Measurements from ENCODE around the gene IQCM.

Gene IQCM

DNA sequence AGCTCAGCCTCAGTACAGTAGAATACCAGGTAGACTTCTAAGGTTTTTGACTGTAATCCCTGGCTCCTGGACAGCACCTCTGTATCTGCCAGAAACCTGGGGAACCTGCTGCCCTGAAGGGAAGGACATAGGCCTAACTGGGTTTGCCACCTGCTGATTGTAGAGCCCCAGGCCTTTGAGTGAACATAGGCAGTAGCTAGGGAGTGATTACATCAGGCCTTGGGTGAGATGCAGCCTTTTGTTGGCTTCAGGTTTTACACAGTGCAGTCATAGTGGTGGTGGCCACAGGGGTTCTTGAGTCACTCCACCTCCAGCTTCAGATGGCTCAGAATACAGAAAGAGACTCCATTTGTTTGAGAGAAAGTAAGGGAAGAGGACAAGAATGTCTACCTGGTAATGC is 19.3 kb downstream of the IQCM start:
- Histone ChIP-seq H3K9ac (ENCODE audit: low read length) (no peak overlapping the region), H3K27ac (ENCODE audit: low read depth, low read length) (no peak overlapping the region), H3K4me3 (ENCODE audit: low read length) (no peak overlapping the region), H3K4me1 (ENCODE audit: control insufficient read depth, insufficient read depth, low read length) (no peaks in the 10 kb centered on the region), H3K36me3 (ENCODE audit: control insufficient read depth, insufficient read depth, low read length) (no peaks in the 10 kb centered on the region), H3K27me3 (ENCODE audit: control insufficient read depth, insufficient read depth, low read length) (no peaks in the 10 kb centered on the region)

DNA sequence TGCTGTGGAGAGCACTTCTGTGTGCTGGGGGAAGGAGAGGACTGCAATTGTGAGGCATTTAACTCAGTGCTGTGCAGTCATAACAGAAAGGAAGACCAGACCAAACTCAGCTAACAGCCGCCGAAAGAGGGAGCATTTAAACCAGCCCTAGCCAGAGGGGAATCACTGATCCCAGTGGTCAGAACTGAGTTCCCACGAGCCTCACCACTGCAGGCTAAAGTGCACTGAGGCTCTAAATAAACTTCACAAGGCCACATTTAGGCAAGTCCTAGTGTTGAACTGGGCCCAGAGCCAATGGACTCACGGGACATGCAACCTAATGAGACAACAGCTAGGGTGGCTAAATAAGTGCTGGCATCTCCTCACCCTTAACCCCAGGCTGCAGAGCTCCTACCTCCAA is 20.4 kb downstream of the IQCM start:
- Histone ChIP-seq H3K27ac (ENCODE audit: low read depth, low read length) (no peak overlapping the region), H3K4me3 (ENCODE audit: low read length) (no peak overlapping the region), H3K4me1 (ENCODE audit: control insufficient read depth, insufficient read depth, low read length) (no peaks in the 10 kb centered on the region), H3K9ac (ENCODE audit: low read length) (no peak overlapping the region), H3K36me3 (ENCODE audit: control insufficient read depth, insufficient read depth, low read length) (no peaks in the 10 kb centered on the region), H3K27me3 (ENCODE audit: control insufficient read depth, insufficient read depth, low read length) (no peaks in the 10 kb centered on the region)

DNA sequence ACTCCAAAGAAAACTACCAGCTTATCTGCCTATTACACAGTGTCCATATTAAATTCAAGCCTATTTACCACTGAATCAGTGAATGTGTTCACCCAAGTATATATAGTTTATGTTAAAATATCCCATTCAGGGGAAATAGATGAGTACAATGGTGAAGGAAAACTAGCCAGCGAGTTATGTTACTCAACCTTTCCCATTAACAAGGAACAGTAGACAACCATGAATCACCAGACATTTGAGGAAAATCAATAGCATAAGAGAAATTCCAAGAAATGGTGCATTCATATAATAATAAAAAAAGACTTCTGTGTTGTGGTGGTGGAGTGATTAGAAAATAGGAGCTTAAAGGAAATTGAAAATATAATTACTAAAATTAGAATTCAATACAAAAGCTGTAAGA is 21.3 kb downstream of the IQCM start:
- Histone ChIP-seq H3K36me3 (ENCODE audit: control insufficient read depth, insufficient read depth, low read length) (no peaks in the 10 kb centered on the region), H3K27me3 (ENCODE audit: control insufficient read depth, insufficient read depth, low read length) (no peaks in the 10 kb centered on the region), H3K9ac (ENCODE audit: low read length) (no peak overlapping the region), H3K4me3 (ENCODE audit: low read length) (no peak overlapping the region), H3K4me1 (ENCODE audit: control insufficient read depth, insufficient read depth, low read length) (no peaks in the 10 kb centered on the region), H3K27ac (ENCODE audit: low read depth, low read length) (no peak overlapping the region)

DNA sequence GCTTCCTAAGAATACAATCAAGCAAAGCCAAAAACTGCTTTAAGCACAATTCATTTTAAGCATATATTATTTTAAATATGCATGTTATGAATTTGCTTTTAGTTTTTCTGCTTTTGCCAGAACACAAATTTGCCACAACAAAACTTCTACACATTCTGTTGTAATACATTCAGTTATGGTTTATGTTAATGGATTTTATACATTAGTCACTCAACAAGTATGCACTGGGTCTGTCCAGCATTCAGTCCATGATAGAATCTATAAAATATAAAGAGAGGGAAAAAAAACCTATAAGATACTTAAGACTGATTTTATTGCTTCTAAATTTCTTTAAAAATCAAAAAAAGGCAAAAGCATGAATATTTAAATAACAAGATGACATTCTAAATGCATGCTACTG is 22.2 kb downstream of the IQCM start:
- no peak overlapping the region for H3K9ac ChIP-seq (ENCODE audit: low read length)
- H3K36me3 ChIP-seq (ENCODE audit: control insufficient read depth, insufficient read depth, low read length) = no peaks in the 10 kb centered on the region
- H3K27ac ChIP-seq (ENCODE audit: low read depth, low read length) = no peak overlapping the region
- H3K4me3 ChIP-seq (ENCODE audit: low read length) = no peak overlapping the region
- H3K27me3 ChIP-seq (ENCODE audit: control insufficient read depth, insufficient read depth, low read length) = no peaks in the 10 kb centered on the region
- H3K4me1 ChIP-seq (ENCODE audit: control insufficient read depth, insufficient read depth, low read length) = no peaks in the 10 kb centered on the region

DNA sequence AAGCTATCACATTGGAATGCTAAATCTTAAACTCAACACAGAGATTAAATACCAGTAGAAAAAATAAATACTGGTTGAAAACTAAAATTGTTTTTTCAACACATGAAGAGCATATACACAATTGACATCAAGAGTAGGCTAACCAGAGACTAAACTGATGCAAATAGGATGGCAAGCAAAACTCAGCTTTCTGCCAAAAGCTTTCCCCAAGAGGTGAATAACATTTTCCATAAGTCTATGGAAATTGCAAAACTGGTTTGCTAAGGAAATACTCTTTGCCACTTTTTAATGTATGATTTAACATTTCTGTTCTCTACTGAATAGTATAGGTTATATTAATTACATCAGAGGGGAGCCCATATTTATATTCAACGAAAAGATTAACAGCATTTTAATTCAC is 23.8 kb downstream of the IQCM start:
- H3K27ac ChIP-seq (ENCODE audit: low read depth, low read length) = no peak overlapping the region
- no peak overlapping the region for H3K9ac ChIP-seq (ENCODE audit: low read length)
- H3K36me3 ChIP-seq (ENCODE audit: control insufficient read depth, insufficient read depth, low read length) = no peaks in the 10 kb centered on the region
- no peaks in the 10 kb centered on the region for H3K27me3 ChIP-seq (ENCODE audit: control insufficient read depth, insufficient read depth, low read length)
- no peaks in the 10 kb centered on the region for H3K4me1 ChIP-seq (ENCODE audit: control insufficient read depth, insufficient read depth, low read length)
- no peak overlapping the region for H3K4me3 ChIP-seq (ENCODE audit: low read length)

DNA sequence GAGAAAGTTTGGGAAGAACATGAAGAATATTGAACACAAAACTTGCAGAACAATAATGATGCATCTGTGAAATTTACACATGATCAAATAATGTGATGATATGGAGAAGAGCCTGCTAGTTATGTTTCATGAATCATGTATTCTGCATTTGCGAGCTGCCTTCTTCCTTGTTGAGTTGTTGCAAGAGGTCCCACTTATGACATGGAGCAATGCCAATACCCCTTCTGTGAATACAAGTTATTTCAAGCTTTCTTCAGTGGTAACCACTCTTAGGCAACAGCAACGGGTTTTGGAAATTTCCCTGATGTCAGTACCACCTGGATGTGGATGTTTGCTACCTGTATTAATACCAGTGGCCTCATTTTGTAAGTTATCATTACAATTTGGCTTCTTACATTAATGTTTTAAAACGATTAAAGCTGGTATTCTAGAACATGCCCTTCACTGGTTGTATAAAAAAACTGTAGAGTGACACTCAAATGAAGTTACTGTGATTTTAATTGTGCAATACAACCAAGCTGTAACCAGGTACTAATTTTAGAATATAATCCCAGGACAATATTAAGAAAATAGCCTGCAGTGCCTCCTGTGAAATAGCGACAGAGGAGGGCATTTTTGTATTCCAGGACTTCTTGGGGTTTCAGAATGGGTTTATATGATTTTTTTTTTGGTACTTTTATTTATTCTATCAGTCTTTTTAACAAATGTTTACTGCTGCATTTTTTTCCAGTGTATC is 25.3 kb downstream of the IQCM start:
- H3K27me3 ChIP-seq (ENCODE audit: control insufficient read depth, insufficient read depth, low read length) = no peaks in the 10 kb centered on the region
- H3K27ac ChIP-seq (ENCODE audit: low read depth, low read length) = no peak overlapping the region
- H3K36me3 ChIP-seq (ENCODE audit: control insufficient read depth, insufficient read depth, low read length) = no peaks in the 10 kb centered on the region

DNA sequence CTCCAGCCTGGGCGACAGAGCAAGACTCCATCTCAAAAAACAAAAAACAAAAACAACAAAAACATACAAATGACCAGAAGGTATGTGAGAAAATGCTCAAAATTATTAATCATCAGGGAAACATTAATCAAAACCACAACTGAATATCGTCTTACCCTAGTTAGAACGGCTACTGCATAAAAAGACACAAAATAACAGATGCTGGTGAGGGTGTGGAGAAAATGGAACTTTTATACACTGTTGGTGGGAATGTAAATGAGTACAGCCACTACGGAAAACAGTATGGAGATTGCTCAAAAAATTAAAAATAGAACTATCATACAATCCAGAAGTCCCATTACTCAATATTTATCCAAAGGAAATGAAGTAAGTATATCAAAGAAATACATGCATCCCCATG is 27.3 kb downstream of the IQCM start:
- no peak overlapping the region for H3K27ac ChIP-seq (ENCODE audit: low read depth, low read length)
- no peak overlapping the region for H3K4me3 ChIP-seq (ENCODE audit: low read length)
- no peaks in the 10 kb centered on the region for H3K27me3 ChIP-seq (ENCODE audit: control insufficient read depth, insufficient read depth, low read length)
- no peaks in the 10 kb centered on the region for H3K4me1 ChIP-seq (ENCODE audit: control insufficient read depth, insufficient read depth, low read length)
- H3K9ac ChIP-seq (ENCODE audit: low read length) = no peak overlapping the region
- no peaks in the 10 kb centered on the region for H3K36me3 ChIP-seq (ENCODE audit: control insufficient read depth, insufficient read depth, low read length)

More for the DNA sequence above, 25.3 kb downstream of the IQCM start:
- H3K4me3 ChIP-seq (ENCODE audit: low read length) = no peak overlapping the region
- no peaks in the 10 kb centered on the region for H3K4me1 ChIP-seq (ENCODE audit: control insufficient read depth, insufficient read depth, low read length)
- no peak overlapping the region for H3K9ac ChIP-seq (ENCODE audit: low read length)

DNA sequence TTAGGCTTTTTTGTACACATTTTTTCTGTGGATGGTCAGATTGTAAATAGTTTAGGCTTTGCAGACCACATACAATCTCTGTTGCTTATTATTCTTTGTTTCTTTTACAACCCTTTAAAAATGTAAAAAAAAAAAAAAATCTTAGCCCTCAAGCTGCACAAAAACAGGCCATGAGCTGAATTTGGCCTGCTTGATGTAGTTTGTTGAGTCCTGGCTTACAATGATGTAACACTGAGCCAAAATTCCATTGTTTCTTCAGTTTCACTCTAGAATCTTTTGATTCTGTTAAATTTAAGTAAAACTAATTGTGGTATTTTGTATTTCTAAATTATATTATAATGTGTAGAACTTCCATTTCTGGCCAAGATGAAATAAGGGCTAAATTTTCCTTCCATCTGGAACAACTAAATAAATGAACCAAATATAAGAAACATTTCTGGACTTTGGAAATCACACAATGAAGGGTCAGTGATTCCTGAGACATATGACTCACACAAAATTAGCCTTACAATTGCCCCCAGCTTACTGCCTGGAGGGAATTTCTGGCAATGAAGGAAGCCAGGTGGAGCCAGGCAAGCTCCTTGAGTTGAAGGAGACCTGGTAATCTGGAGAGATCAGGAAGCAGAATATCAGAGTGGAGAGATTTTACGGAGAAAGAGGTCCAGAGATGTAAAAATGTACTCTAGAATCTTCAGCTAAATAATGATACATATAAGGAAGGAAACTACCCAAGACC is 29.8 kb downstream of the IQCM start:
- Histone ChIP-seq H3K9ac (ENCODE audit: low read length) (no peak overlapping the region), H3K27me3 (ENCODE audit: control insufficient read depth, insufficient read depth, low read length) (no peaks in the 10 kb centered on the region), H3K4me1 (ENCODE audit: control insufficient read depth, insufficient read depth, low read length) (no peaks in the 10 kb centered on the region), H3K36me3 (ENCODE audit: control insufficient read depth, insufficient read depth, low read length) (no peaks in the 10 kb centered on the region), H3K27ac (ENCODE audit: low read depth, low read length) (no peak overlapping the region), H3K4me3 (ENCODE audit: low read length) (no peak overlapping the region)

DNA sequence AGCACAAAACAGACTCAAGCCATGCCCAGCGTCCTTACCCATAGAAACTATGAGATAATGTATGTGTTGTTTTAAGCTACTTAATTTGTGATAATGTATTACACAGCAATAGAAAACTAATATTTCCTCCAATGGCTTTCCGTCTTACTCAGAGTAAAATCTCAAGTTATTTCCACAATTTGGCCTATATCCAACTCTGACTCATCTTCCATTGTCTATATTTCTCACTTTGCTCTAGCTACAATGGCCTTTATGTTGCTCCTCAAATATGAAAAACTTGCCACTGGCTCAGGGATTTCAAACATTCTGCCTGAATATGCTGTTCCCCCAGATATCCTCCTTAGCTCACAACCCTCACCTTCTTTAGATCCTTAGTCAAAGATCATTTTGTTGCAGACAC is 31.6 kb downstream of the IQCM start:
- Histone ChIP-seq H3K4me1 (ENCODE audit: control insufficient read depth, insufficient read depth, low read length) (no peaks in the 10 kb centered on the region), H3K27ac (ENCODE audit: low read depth, low read length) (no peak overlapping the region), H3K4me3 (ENCODE audit: low read length) (no peak overlapping the region), H3K9ac (ENCODE audit: low read length) (no peak overlapping the region), H3K36me3 (ENCODE audit: control insufficient read depth, insufficient read depth, low read length) (no peaks in the 10 kb centered on the region), H3K27me3 (ENCODE audit: control insufficient read depth, insufficient read depth, low read length) (no peaks in the 10 kb centered on the region)

DNA sequence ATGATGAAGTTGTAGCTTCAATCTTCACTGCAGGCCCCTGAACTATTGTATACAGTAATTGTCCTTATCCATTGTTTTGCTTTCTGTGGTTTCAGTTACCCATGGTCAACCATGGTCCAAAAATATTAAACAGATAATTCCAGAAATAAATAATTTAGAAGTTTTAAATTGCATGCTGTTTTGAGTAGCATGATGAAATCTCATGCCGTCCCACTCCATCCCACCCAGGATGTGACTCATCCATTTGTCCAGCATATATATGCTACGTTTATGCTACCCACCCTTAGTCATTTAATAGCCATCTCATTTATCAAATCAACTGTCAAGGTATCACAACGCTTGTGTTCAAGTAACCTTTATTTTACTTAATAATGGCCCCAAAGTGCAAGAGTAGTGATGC is 34.5 kb downstream of the IQCM start:
- Histone ChIP-seq H3K4me3 (ENCODE audit: low read length) (no peak overlapping the region), H3K27ac (ENCODE audit: low read depth, low read length) (no peak overlapping the region), H3K27me3 (ENCODE audit: control insufficient read depth, insufficient read depth, low read length) (no peaks in the 10 kb centered on the region), H3K9ac (ENCODE audit: low read length) (no peak overlapping the region), H3K4me1 (ENCODE audit: control insufficient read depth, insufficient read depth, low read length) (no peaks in the 10 kb centered on the region), H3K36me3 (ENCODE audit: control insufficient read depth, insufficient read depth, low read length) (no peaks in the 10 kb centered on the region)

DNA sequence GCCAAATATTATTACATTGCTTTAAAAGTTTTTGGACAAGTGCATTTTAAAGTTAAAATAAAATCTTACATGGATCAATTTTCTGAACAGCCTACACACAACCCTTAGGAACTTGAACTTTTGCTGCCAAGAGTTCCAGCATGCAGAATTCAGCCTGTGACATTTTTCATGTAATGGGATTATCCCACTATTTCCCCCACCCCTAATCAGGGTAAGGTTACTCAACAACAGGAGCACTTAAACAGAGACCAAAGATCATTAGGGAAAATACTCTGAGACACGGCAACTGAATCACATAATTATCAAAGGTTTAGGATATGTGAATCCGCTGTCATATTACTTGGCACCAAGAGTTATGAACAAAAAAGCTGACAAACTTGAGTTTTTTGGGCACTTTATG is 47.2 kb downstream of the IQCM start:
- no peak overlapping the region for H3K9ac ChIP-seq (ENCODE audit: low read length)
- no peak overlapping the region for H3K27ac ChIP-seq (ENCODE audit: low read depth, low read length)
- H3K36me3 ChIP-seq (ENCODE audit: control insufficient read depth, insufficient read depth, low read length) = no peaks in the 10 kb centered on the region

DNA sequence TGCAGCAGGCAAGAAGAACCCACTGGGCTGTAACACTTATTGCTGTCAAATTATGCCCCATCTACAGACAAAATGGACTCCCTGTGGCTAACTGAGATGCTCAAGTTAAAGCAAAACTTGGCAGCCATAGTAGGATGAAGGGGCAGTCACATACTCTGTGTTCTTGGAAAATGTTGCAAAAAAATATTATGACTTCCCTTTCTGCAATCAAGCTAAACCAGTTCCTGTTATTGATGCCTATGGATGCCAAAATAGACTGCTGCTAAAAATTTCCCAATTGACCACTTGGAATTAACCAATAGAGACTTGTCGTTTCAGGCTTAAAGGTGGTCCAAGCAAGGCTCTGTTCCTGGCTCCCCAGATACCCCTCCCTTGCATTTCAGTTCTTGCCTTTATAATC is 49.5 kb downstream of the IQCM start:
- no peaks in the 10 kb centered on the region for H3K27me3 ChIP-seq (ENCODE audit: control insufficient read depth, insufficient read depth, low read length)
- no peak overlapping the region for H3K4me3 ChIP-seq (ENCODE audit: low read length)
- no peak overlapping the region for H3K27ac ChIP-seq (ENCODE audit: low read depth, low read length)
- H3K4me1 ChIP-seq (ENCODE audit: control insufficient read depth, insufficient read depth, low read length) = no peaks in the 10 kb centered on the region
- no peak overlapping the region for H3K9ac ChIP-seq (ENCODE audit: low read length)
- no peaks in the 10 kb centered on the region for H3K36me3 ChIP-seq (ENCODE audit: control insufficient read depth, insufficient read depth, low read length)

More for the DNA sequence above, 47.2 kb downstream of the IQCM start:
- H3K27me3 ChIP-seq (ENCODE audit: control insufficient read depth, insufficient read depth, low read length) = no peaks in the 10 kb centered on the region
- H3K4me1 ChIP-seq (ENCODE audit: control insufficient read depth, insufficient read depth, low read length) = no peaks in the 10 kb centered on the region
- H3K4me3 ChIP-seq (ENCODE audit: low read length) = no peak overlapping the region

DNA sequence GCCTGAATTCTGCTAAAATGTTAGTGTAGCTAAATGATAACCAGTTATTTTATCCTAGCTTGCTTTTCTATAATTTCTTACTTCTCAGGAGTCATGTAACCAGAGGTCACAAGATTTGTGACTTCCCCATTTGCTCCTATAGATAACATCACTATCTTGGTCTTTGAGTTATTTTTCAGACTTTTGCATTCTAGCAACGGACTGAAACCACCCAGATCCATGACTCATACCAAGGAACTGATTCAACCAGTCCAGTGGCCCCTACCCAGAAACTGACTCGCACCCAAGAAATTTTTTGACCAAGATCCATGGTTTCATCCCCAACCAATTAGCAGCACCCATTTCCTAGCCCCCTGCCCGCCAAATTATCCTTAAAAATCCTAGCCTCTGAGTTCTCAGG is 50.0 kb downstream of the IQCM start:
- Histone ChIP-seq H3K4me3 (ENCODE audit: low read length) (no peak overlapping the region), H3K27ac (ENCODE audit: low read depth, low read length) (no peak overlapping the region), H3K4me1 (ENCODE audit: control insufficient read depth, insufficient read depth, low read length) (no peaks in the 10 kb centered on the region), H3K9ac (ENCODE audit: low read length) (no peak overlapping the region), H3K36me3 (ENCODE audit: control insufficient read depth, insufficient read depth, low read length) (no peaks in the 10 kb centered on the region), H3K27me3 (ENCODE audit: control insufficient read depth, insufficient read depth, low read length) (no peaks in the 10 kb centered on the region)
